Heart left ventricle (tissue), 16 donors: ENCODE results near the gene ABHD17B. TPM values are rescaled to one million over a fixed set of nuclear protein-coding genes. Genes with fewer than 3 reads are reported as not detected.

Source experiments
- ATAC-seq, 4 donors: fragments of 200-7000 bp; cut with Tn5 transposase; one replicate each; pipeline ENCODE4 v1.9.1; 2020 to 2022; ENCODE audit warnings: moderate library complexity in 4 of 4, mild to moderate bottlenecking in 3 of 4, moderate number of reproducible peaks in 1 of 4
- DNase-seq, 5 donors: peaks; one replicate each; pipeline ENCODE4 v3.0.0-alpha.2; 2020
- H3K27ac ChIP-seq, 12 donors: fragments of 200-600 bp; sonication (generic) in 4 of 12; one replicate each; pipeline versions ENCODE4 v1.5.0 to v1.8.0; 2016 to 2022; ENCODE audit warnings: mild to moderate bottlenecking in 2 of 12
- H3K27me3 ChIP-seq, 9 donors: fragments of 200-600 bp; sonication (generic) in 2 of 9; one replicate each; pipeline versions ENCODE4 v1.5.1 to v1.8.0; 2016 to 2022; ENCODE audit warnings: mild to moderate bottlenecking in 3 of 9
- H3K36me3 ChIP-seq, 9 donors: fragments of 200-600 bp; sonication (generic) in 2 of 9; one replicate each; pipeline versions ENCODE4 v1.5.0 to v1.8.0; 2018 to 2022; ENCODE audit warnings: mild to moderate bottlenecking in 2 of 9
- H3K4me1 ChIP-seq, 12 donors: fragments of 200-600 bp; sonication (generic) in 4 of 12; one replicate each; pipeline versions ENCODE4 v1.5.0 to v1.8.0; 2016 to 2022; ENCODE audit warnings: mild to moderate bottlenecking in 3 of 12
- H3K4me3 ChIP-seq, 12 donors: fragments of 200-600 bp; sonication (generic) in 4 of 12; one replicate each; pipeline versions ENCODE4 v1.5.0 to v1.8.0; 2017 to 2022; ENCODE audit warnings: mild to moderate bottlenecking in 9 of 12, moderate library complexity in 4 of 12
- H3K9me3 ChIP-seq, 12 donors: fragments of 200-600 bp; sonication (generic) in 4 of 12; one replicate each; pipeline versions ENCODE4 v1.5.0 to v1.8.0; 2016 to 2022; ENCODE audit warnings: mild to moderate bottlenecking in 1 of 12
- CTCF ChIP-seq, 12 donors: fragments of 200-600 bp; sonication (generic) in 4 of 12; IDR thresholded peaks; one replicate each; pipeline versions ENCODE4 v1.5.0 to v1.8.0; 2018 to 2022; ENCODE audit warnings: antibody characterized with exemption in 12 of 12, mild to moderate bottlenecking in 5 of 12
- POLR2A ChIP-seq, 2 donors: fragments of 450-650 bp; IDR thresholded peaks; one replicate each; pipeline ENCODE4 v1.6.1; 2017; ENCODE audit warnings: antibody characterized with exemption in 2 of 2, mild to moderate bottlenecking in 2 of 2, moderate library complexity in 2 of 2
- WGBS, 4 donors: extraction: QIAGEN DNeasy Blood & Tissue Kit in 2 of 4; methylation state at CpG; one replicate each; pipeline versions ENCODE4 v1.1.5 to v1.1.7; 2013 to 2018; 5-methylcytosine and 5-hydroxymethylcytosine counted together
- intact Hi-C, 10 donors: fragments of 100-400 bp; cut with DNase I; formaldehyde crosslinking; loops; one replicate each; pipeline versions ENCODE4 v1.11.1 to v1.14.2; 2022
- polyA plus RNA-seq, 2 donors: library from polyadenylated mRNA; stranded (reverse); fragments of 200-250 nt; gene quantifications; one replicate each; pipeline ENCODE4 v1.2.3, GENCODE V29; 2013
- total RNA-seq, 9 donors: library from RNA; depleted of rRNA in 2 of 9; stranded (reverse); fragments of >200 nt in 2 of 9; fragmentation: NEBNext Ultra II Directional in 3 of 9; extraction: Animal tissue kit (Norgen Biotek cat#: 25700) in 3 of 9; gene quantifications; one replicate each; pipeline versions ENCODE4 v1.1.0 to v1.2.4, GENCODE V29; 2016 to 2023
- donor health status: ischemic (EF 13 %, LVEDD 7.1; RV severe dilation, severe dysfunction).
- donor health status: healthy with polysubstance abuse.
- donor health status: DM: no; HTN: yes; CAD: no.
- donor health status: DM: no; HTN: no; CAD: no.
- donor health status: ischemic (EF 25% LVEDD 6.9; RV normal size, moderate dysfunction).
- donor health status: ischemic (EF 25% LVEDD 5.7; RV mildly dilated, moderate dysfunction).
- donor health status: healthy.
- donor health status: DM: yes; HTN: yes; CAD: no.
- donor health status: ischemic (EF 35%, LVEDD 5.7; RV mildly dilated, moderate dysfunction).
- donor health status: nonischemic (EF 11% LVEDD 7.7; RV severe dilation, severe dysfunction).
- donor health status: DM: yes; HTN: yes; CAD: no.
- donor health status: PGD.
- donor health status: ischemic (EF 29% LVEDD 5.4; RV normal size, mild dysfunction).
- donor health status: nonischemic (EF 23%, LVEDD 6.1; RV moderate dilation, normal function).

The ABHD17B gene
- total and polyA plus RNA-seq, 11 donors = 2.7 to 15.9 (median 10.8) TPM

GRCh38 chr9:71816916-71817451, 94.0 kb downstream of the ABHD17B start:
- H3K9me3 ChIP-seq = no peaks in the 10 kb centered on the region
- 54 to 62% (median 59%) methylated on average over 9 of the region's 9 CpGs for WGBS, 4 donors
- H3K4me1 ChIP-seq = peaks cover 0 to 10% (median 1%) of the 10 kb centered on the region in 12 donors
- DNase-seq (no peak), ATAC-seq (no peak)
- no peak overlapping the region for H3K27ac ChIP-seq
- intact Hi-C loops = loop anchor here in 6 of 10 donors (5.0 to 10.0 kb wide), 7 partner anchors 58 to 532 kb away; partner anchors contain the start of genes ABHD17B (in 2 of the 6) and C9orf85 (in 2 of the 6)
- H3K27me3 ChIP-seq = no peaks in the 10 kb centered on the region
- no peak overlapping the region for H3K4me3 ChIP-seq
- no peak for TF ChIP-seq CTCF (IDR thresholded peaks at IDR 0.05)
- no peak for TF ChIP-seq POLR2A (IDR thresholded peaks at IDR 0.05)
- no peaks in the 10 kb centered on the region for H3K36me3 ChIP-seq

Other genes with a start within 250 kb of the ABHD17B start
- 10 to 100 TPM in 2 of 9 donors, 1 to 10 TPM in 7; 6.7 to 49.3 (median 7.4) TPM for gene CEMIP2, start 142.7 kb downstream of the ABHD17B start, total RNA-seq
- gene CEMIP2, start 142.7 kb downstream of the ABHD17B start, polyA plus RNA-seq = 1 to 10 TPM; 5.8 to 8.7 TPM
- 1 to 10 TPM; 3.6 to 9.7 (median 4.8) TPM for gene C9orf85, start 446 bp upstream of the ABHD17B start, total RNA-seq
- 1 to 10 TPM; 4.5 to 8.2 TPM for gene C9orf85, start 446 bp upstream of the ABHD17B start, polyA plus RNA-seq
- gene C9orf57, start 149.4 kb upstream of the ABHD17B start, total RNA-seq = not detected
- gene C9orf57, start 149.4 kb upstream of the ABHD17B start, polyA plus RNA-seq = not detected
- 1 to 10 TPM in 1 of 9 donors, under 1 TPM in 4, not detected in 4; 0.12 to 1.1 (median 0.22) TPM for gene GDA, start 238.2 kb upstream of the ABHD17B start, total RNA-seq
- gene GDA, start 238.2 kb upstream of the ABHD17B start, polyA plus RNA-seq = under 1 TPM in 1 of 2 donors, not detected in 1; 0.08 TPM